IMR-90 (cell line): ENCODE measurements around the gene PTPRCAP.

Experiments
- MAZ ChIP-seq: IDR thresholded peaks from 2 replicates; pipeline ENCODE4 v1.6.1; 2012; ENCODE audit warnings: low read depth, mild to moderate bottlenecking, low read length, improper control_type of control experiment, moderate library complexity, borderline replicate concordance
- POLR2A ChIP-seq: IDR thresholded peaks from 2 replicates; pipeline ENCODE4 v1.6.1; 2012; ENCODE audit warnings: mild to moderate bottlenecking, low read depth, low read length
- RAD21 ChIP-seq: IDR thresholded peaks from 2 replicates; pipeline ENCODE4 v1.6.1; 2012; ENCODE audit warnings: low read length, improper control_type of control experiment
- RCOR1 ChIP-seq: IDR thresholded peaks from 2 replicates; pipeline ENCODE4 v1.6.1; 2012; ENCODE audit warnings: mild to moderate bottlenecking, low read length, improper control_type of control experiment; ENCODE audit not compliant: insufficient replicate concordance
- SMC3 ChIP-seq: fragments of 150-350 bp; IDR thresholded peaks from 2 replicates; pipeline ENCODE4 v1.6.1; 2016; ENCODE audit warnings: low read depth, mild to moderate bottlenecking, antibody characterized with exemption, low read length, moderate library complexity
- TF ChIP-seq, protein P1 (sequence below): conservative IDR thresholded peaks from 2 replicates; pipeline ENCODE4 v1.5.1; 2012; ENCODE audit warnings: mild to moderate bottlenecking, low read depth, low read length, improper control_type of control experiment
- TF ChIP-seq, protein P2 (sequence below): fragments of 150-350 bp; IDR thresholded peaks from 2 replicates; pipeline ENCODE4 v1.6.1; 2016; ENCODE audit warnings: low read depth, mild to moderate bottlenecking, low read length, moderate library complexity, borderline replicate concordance
- TF ChIP-seq, protein P3 (sequence below): fragments of 150-350 bp; IDR thresholded peaks from 2 replicates; pipeline ENCODE4 v1.6.1; 2017; ENCODE audit warnings: mild to moderate bottlenecking, antibody characterized with exemption, low read length, low read depth

DNA sequence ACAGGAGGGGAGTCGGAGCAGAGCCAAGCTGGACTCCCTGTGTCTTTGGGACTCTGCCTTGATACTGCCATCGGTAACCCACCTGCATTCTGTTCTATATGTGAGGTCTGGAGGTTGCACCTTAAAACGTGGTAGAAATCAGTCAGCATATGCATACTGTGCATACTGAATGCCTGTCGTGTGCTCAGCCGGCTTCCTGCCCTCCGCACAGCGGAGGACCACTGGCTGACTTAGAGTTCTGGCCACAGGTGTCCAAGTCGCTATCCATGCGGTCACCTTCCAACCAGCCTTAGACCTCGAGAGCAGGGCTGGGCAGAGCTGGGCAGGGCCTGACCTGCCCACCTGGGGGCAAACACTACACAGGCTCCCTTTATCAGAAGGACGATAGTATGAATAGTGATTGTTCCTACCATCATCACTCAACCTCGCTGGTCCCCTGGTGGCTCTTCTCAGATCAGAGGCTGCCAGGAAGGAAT lies 29.8 kb downstream of the PTPRCAP start:
- TF ChIP-seq POLR2A (no peak), MAZ (no peak), RAD21 (no peak), SMC3 (no peak), RCOR1 (no peak)
- TF ChIP-seq, protein P1, sequence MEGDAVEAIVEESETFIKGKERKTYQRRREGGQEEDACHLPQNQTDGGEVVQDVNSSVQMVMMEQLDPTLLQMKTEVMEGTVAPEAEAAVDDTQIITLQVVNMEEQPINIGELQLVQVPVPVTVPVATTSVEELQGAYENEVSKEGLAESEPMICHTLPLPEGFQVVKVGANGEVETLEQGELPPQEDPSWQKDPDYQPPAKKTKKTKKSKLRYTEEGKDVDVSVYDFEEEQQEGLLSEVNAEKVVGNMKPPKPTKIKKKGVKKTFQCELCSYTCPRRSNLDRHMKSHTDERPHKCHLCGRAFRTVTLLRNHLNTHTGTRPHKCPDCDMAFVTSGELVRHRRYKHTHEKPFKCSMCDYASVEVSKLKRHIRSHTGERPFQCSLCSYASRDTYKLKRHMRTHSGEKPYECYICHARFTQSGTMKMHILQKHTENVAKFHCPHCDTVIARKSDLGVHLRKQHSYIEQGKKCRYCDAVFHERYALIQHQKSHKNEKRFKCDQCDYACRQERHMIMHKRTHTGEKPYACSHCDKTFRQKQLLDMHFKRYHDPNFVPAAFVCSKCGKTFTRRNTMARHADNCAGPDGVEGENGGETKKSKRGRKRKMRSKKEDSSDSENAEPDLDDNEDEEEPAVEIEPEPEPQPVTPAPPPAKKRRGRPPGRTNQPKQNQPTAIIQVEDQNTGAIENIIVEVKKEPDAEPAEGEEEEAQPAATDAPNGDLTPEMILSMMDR, result no peak
- TF ChIP-seq, protein P2, sequence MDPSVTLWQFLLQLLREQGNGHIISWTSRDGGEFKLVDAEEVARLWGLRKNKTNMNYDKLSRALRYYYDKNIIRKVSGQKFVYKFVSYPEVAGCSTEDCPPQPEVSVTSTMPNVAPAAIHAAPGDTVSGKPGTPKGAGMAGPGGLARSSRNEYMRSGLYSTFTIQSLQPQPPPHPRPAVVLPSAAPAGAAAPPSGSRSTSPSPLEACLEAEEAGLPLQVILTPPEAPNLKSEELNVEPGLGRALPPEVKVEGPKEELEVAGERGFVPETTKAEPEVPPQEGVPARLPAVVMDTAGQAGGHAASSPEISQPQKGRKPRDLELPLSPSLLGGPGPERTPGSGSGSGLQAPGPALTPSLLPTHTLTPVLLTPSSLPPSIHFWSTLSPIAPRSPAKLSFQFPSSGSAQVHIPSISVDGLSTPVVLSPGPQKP, result no peak
- TF ChIP-seq, protein P3, sequence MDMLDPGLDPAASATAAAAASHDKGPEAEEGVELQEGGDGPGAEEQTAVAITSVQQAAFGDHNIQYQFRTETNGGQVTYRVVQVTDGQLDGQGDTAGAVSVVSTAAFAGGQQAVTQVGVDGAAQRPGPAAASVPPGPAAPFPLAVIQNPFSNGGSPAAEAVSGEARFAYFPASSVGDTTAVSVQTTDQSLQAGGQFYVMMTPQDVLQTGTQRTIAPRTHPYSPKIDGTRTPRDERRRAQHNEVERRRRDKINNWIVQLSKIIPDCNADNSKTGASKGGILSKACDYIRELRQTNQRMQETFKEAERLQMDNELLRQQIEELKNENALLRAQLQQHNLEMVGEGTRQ, result no peak
